Umbilical cord (tissue), 2 donors: ENCODE results near the gene PARD3. TPM values are rescaled to one million over a fixed set of nuclear protein-coding genes. Genes with fewer than 3 reads are reported as not detected.

Experiments used
- DNase-seq: peaks from one replicate; pipeline ENCODE4 v3.0.0-alpha.2; 2015; ENCODE audit warnings: low spot score
- total RNA-seq: library from RNA; depleted of rRNA; stranded (reverse); fragments of >200 nt; gene quantifications from one replicate; pipeline ENCODE4 v1.2.3, GENCODE V29; 2014; ENCODE audit warnings: low replicate concordance; ENCODE audit not compliant: insufficient read depth

PARD3 gene
- total RNA-seq, 1 donor from 2014 or later = 27.0 TPM

- DNase-seq = no peak
Measured at GRCh38 chr10:34503704-34504103, 311.4 kb downstream of the PARD3 start.

- no peak for DNase-seq
Measured at GRCh38 chr10:34499612-34500279, 315.4 kb downstream of the PARD3 start.

- DNase-seq = no peak
Measured at GRCh38 chr10:34498821-34499220, 316.3 kb downstream of the PARD3 start.

DNA sequence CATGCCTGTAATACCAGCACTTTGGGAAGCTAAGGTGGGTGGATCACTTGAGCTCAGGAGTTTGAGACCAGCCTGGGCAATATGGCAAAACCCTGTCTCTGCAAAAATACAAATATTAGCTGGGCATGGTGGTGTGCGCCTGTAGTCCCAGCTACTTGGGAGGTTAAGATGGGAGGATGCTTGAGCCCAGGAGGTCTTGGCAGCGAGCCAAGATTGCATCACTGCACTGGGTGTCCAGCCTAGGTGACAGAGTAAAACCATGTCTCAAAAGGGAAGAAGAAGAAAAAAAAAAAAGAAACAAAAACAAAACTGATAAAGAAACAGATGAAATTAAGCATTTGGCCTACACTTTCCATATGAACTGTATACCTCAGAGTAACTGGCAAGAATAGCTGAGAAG is 319.2 kb downstream of the PARD3 start:
- no peak for DNase-seq

DNA sequence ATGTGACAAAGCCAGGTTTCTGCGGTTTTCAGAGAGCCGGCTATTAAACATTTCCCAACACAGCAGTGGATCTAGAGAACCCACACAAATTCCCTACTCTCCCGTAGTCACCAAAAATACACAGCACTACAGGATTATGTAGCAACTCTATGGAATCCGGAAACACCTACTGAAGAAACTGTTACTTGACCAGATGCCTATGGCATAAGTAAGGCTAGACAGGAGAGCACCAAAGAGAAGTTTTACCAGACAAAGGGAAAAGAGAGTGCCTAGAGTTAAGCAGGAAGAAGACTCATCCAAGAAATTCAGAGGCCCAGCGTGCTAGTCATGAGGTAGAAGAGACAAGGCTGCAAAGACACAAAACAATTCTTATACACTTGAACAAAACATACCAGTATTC is 321.1 kb downstream of the PARD3 start:
- no peak for DNase-seq

GRCh38 chr10:34492081-34492480 is 323.0 kb downstream of the PARD3 start:
- no peak for DNase-seq

GRCh38 chr10:34491678-34492077 is 323.4 kb downstream of the PARD3 start:
- peak; percentile 10 for DNase-seq

DNA sequence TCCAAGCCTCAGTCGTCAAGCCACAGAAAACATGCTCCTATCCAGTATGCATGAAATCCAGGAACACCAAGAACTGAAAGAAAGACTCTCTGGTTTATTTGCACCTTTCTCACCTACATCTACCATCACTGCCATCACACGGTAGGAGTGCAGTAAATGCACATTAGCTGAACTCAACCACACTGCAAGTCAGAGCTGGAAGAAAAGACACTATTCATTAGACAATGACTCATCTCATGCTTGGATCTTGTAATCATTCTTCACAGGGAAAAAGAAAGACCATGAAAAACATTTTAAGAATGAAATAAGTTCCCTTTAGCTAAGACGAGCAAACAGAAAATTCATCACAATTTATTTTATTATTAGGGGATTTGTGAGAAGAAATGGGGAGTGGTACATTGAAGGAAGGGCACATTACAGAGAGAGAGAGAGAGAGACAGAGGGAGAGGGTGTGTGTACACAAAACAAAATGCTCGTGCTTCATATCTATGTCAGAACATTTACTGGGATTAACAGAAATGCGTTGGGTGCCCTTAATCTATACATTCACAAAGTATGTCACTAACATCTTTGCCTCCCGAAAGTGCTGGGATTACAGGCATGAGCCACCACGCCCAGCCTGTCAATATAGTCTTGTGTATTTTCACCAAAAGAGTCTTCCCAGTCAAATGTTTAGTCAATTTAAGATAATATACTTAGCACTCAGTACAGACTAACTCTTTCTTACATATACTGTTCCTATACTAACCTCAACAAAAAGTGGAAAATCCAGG is 324.9 kb downstream of the PARD3 start:
- peak; percentile 52 for DNase-seq

GRCh38 chr10:34489411-34489810 is 325.7 kb downstream of the PARD3 start:
- DNase-seq = no peak

GRCh38 chr10:34488476-34489130 is 326.5 kb downstream of the PARD3 start:
- DNase-seq = no peak

DNA sequence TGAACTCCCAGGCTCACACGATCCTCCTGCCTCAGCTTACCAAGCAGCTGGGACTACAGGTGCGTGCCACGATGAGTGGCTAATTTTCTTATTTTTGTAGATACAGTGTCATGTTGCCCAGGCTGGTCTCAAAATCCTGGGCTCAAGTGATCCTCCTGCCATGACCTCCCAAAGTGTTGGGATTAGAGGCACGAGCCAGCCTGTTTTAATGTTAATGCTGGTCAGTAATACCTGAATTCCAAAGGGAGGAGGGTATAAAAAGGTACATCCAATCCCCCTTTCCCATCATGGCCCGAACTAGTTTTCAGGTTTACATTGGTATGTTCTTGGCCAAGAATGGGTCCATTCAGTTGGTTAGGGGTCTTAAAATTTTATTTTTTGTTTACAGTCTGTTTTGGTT is 329.1 kb downstream of the PARD3 start:
- no peak for DNase-seq

- DNase-seq = no peak
Measured at GRCh38 chr10:34484164-34484563, 330.9 kb downstream of the PARD3 start.

DNA sequence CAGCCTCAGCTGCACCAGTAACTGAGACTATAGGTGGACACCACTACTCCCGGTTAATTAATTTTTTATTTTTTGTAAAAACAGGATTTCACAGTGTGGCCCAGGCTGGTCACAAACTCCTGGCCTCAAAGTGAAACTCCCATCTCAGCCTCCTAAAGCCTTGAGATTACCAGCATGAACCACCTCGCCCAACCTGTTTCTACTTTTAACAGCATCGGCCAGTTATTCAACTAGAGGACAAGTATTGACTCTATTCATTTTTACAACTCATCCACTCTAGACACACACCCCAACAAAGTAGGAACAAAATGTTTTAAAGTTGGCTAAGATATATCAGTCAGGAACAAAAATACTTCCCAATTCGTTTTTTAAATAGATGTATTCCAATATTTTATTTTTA is 334.8 kb downstream of the PARD3 start:
- DNase-seq = no peak

DNA sequence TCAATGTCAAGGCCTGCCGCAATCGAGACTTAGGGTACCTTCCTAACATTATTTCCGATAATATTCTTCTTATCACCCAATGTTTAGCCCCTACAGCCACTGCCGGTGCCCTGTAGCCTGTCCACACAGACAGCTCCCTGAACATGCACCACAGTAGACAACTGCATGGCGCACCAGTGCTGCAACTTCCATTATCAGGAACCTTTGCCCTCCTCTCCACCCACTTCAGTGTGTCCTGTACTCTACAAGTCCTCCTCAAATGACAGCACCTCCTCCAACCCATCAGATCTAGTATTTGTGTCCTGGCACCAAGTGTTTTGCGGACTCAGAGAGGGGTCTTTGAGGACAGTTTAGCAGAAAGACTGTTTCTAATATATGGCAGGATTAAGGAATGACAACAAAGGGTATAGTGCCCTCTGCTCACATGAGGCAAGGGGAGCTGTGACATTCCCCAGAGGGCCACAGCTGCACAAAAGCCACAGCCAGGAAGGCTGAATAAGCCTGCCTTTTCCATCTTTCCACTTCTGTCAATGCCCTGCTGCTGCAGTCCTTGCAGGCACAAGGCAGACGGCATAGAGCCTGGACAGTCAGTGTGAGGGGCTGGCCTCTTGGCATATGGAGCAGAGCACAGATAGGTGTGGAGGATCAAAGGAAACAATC is 335.4 kb downstream of the PARD3 start:
- no peak for DNase-seq

- DNase-seq = peak; percentile 4
Measured at GRCh38 chr10:34477249-34477648, 337.8 kb downstream of the PARD3 start.

DNA sequence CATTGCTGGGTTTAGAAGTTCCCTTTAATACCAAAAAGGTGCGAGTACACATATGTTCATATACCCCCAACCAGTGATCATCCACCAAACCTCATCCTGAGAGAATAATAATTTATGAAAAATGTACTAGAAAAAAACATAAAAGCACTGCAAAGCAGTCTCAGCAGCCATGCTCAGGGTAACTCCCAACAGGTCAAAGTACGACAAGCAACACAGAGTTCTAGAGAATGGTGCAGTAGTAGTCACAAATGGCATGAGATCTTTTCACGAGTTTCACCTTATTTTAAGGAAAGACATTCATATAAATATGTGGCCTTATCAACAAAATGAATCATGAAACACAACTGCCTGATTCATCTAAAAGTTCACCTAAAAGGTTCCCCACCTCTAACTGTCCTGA is 338.5 kb downstream of the PARD3 start:
- no peak for DNase-seq

DNA sequence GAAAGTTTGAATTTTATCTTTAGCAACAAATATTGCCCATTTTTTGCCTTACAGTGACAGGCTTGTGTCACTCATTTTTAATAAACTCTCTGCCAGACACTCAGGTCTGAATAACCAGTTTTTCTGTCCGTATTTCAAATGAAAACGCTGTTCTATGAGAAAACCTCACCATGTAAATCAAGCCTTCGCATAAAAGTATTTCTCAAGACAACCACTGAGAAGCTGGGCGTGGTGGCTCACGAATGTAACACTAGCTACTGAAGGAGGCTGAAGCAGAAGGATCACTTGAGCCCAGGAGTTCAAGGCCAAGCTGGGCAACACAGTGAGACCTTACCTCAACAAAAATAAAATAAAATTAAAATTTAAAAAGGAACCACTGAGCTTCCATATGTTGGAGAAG is 339.3 kb downstream of the PARD3 start:
- no peak for DNase-seq

DNA sequence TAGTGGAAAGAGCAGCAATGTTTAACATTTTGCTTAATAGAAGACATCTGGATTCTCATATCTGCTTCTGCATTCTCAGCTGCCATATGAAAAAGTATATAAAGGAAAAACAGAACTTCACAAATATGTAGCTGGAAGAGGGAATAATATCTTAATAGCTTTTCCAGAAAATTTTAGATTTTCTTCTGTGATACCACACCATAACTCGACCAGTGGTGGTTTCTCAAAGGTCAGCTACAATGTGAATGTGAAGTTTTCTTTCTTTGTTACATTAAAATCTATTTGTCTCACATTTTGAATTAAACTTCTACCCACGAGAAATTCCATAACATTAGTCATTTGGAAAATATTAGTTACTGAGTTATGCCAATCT is 339.8 kb downstream of the PARD3 start:
- peak; percentile 47 for DNase-seq

GRCh38 chr10:34474555-34475273 is 340.4 kb downstream of the PARD3 start:
- DNase-seq = no peak

- no peak for DNase-seq
Measured at GRCh38 chr10:34474009-34474376, 341.1 kb downstream of the PARD3 start.

DNA sequence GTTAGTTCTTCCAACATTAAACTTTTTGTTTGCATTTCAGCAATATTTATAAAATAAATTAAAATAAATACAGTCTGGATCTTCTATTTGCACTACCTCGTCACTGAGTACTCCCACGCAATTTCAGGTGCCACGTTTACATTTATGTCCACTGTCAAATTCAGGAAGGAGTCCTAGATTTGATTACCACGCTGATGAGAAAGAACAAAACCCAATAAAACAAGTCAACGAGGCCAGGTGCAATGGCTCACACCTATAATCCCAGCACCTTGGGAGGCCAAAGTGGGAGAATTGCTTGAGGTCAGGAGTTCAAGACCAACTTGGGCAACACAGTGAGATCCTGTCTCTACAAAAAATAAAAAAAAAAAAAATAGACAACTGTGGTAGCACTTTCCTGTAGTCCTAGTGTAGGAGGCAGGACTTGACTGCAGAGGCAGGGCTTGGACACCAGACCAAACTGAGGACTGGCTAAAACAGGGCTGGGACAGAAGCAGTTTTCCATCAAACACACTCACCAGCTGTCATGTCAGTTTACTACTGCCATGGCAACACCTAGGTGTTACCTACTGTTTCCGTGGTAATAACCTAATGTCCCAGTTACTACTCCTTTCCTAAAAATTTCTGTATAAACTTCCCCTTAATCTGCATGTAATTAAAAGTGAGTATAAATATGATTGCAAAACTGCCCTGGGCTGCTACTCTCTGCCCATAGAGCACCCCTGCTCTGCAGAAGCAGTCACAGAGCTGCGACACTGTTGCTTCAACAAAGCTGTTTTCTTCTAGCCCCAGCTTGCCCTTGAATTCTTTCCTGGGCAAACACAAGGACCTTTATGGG is 341.7 kb downstream of the PARD3 start:
- DNase-seq = no peak
